ENCODE results near the gene ICAM1. TPM values are rescaled to one million over a fixed set of nuclear protein-coding genes. Genes with fewer than 3 reads are reported as not detected.

The ICAM1 gene
- total and polyA plus RNA-seq, 10 of the 15 experiments (the other 5 are each of a cell fraction or from before 2014, with no cell fraction given) = 7.6 to 115 (median 60.2) TPM

GRCh38 chr19:10295305-10295846 is 24.5 kb downstream of the ICAM1 start (continued):
- TF ChIP-seq TARDBP (IDR thresholded peaks at IDR 0.05; ENCODE audit: borderline replicate concordance) (no peak), ZSCAN29 (IDR thresholded peaks at IDR 0.05) (no peak), CHD1 (IDR thresholded peaks at IDR 0.05; ENCODE audit: low read depth, low read length) (no peak), MAX (IDR thresholded peaks at IDR 0.05; ENCODE audit: low read depth, low read length) (peak; percentile 76), RBBP5 (conservative IDR thresholded peaks at IDR 0.05) (no peak), SMARCA5 (IDR thresholded peaks at IDR 0.05) (0 out of 2 replicates have a peak, but pooled peaks have one; percentile 20), FOXM1 (IDR thresholded peaks at IDR 0.05; ENCODE audit: low read depth, low read length) (no peak), ZNF622 (IDR thresholded peaks at IDR 0.05) (no peak), IRF4 (IDR thresholded peaks at IDR 0.05; ENCODE audit: low read depth, low read length) (no peak), KLF5 (IDR thresholded peaks at IDR 0.05; ENCODE audit: partially characterized antibody) (no peak), EZH2 (IDR thresholded peaks at IDR 0.05; ENCODE audit: borderline replicate concordance, control insufficient read depth, low read depth, low read length) (no peak), NBN (IDR thresholded peaks at IDR 0.05) (no peak), FOS (IDR thresholded peaks at IDR 0.05; ENCODE audit: borderline replicate concordance, extremely low read depth, insufficient read length) (no peak), SMAD1 (IDR thresholded peaks at IDR 0.05; ENCODE audit: low read depth, partially characterized antibody) (no peak), ZNF24 (IDR thresholded peaks at IDR 0.05) (no peak), DPF2 (IDR thresholded peaks at IDR 0.05) (0 out of 2 replicates have a peak, but pooled peaks have one; percentile 40), POLR2AphosphoS5 (IDR thresholded peaks at IDR 0.05; ENCODE audit: low read length) (0 out of 2 replicates have a peak, but pooled peaks have one; percentile 18), MLLT1 (IDR thresholded peaks at IDR 0.05) (no peak), RUNX3 (IDR thresholded peaks at IDR 0.05; ENCODE audit: low read length) (no peak), BACH1 (IDR thresholded peaks at IDR 0.05; ENCODE audit: borderline replicate concordance) (peak; percentile 94; the same call in 1 of the 2 replicates), SPI1 (IDR thresholded peaks at IDR 0.05; ENCODE audit: borderline replicate concordance, insufficient read depth, low read depth, low read length) (peak; percentile 43; the same call in 1 of the 2 replicates), ZNF207 (IDR thresholded peaks at IDR 0.05; ENCODE audit: borderline replicate concordance) (no peak), MEF2A (IDR thresholded peaks at IDR 0.05; ENCODE audit: insufficient read depth, low read depth, low read length) (no peak), HDGF (IDR thresholded peaks at IDR 0.05) (peak; percentile 37; the same call in 1 of the 2 replicates), ZNF217 (IDR thresholded peaks at IDR 0.05) (no peak)
- TF ChIP-seq, protein P1, sequence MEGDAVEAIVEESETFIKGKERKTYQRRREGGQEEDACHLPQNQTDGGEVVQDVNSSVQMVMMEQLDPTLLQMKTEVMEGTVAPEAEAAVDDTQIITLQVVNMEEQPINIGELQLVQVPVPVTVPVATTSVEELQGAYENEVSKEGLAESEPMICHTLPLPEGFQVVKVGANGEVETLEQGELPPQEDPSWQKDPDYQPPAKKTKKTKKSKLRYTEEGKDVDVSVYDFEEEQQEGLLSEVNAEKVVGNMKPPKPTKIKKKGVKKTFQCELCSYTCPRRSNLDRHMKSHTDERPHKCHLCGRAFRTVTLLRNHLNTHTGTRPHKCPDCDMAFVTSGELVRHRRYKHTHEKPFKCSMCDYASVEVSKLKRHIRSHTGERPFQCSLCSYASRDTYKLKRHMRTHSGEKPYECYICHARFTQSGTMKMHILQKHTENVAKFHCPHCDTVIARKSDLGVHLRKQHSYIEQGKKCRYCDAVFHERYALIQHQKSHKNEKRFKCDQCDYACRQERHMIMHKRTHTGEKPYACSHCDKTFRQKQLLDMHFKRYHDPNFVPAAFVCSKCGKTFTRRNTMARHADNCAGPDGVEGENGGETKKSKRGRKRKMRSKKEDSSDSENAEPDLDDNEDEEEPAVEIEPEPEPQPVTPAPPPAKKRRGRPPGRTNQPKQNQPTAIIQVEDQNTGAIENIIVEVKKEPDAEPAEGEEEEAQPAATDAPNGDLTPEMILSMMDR (IDR thresholded peaks at IDR 0.05 in 2 of 3, conservative IDR thresholded peaks at IDR 0.05 in 1 of 3; ENCODE audit: control insufficient read depth in 2 of 3, extremely low read depth in 1 of 3, insufficient read depth in 1 of 3, low read depth in 3 of 3, low read length in 3 of 3) = peak; percentile 5 to 19 (median 18); a peak in 1 of 6 replicates
- TF ChIP-seq, protein P2, sequence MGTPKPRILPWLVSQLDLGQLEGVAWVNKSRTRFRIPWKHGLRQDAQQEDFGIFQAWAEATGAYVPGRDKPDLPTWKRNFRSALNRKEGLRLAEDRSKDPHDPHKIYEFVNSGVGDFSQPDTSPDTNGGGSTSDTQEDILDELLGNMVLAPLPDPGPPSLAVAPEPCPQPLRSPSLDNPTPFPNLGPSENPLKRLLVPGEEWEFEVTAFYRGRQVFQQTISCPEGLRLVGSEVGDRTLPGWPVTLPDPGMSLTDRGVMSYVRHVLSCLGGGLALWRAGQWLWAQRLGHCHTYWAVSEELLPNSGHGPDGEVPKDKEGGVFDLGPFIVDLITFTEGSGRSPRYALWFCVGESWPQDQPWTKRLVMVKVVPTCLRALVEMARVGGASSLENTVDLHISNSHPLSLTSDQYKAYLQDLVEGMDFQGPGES (IDR thresholded peaks at IDR 0.05) = no peak
- TF ChIP-seq, protein P3, sequence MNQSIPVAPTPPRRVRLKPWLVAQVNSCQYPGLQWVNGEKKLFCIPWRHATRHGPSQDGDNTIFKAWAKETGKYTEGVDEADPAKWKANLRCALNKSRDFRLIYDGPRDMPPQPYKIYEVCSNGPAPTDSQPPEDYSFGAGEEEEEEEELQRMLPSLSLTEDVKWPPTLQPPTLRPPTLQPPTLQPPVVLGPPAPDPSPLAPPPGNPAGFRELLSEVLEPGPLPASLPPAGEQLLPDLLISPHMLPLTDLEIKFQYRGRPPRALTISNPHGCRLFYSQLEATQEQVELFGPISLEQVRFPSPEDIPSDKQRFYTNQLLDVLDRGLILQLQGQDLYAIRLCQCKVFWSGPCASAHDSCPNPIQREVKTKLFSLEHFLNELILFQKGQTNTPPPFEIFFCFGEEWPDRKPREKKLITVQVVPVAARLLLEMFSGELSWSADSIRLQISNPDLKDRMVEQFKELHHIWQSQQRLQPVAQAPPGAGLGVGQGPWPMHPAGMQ (IDR thresholded peaks at IDR 0.05; ENCODE audit: borderline replicate concordance) = no peak

Measured in GM12878 (cell line).